GM19238 (cell line): ENCODE data around the gene SEL1L.
"Not testable (repeated sequence)": the region's sequence is repeated elsewhere in the genome, so short reads cannot be mapped to it uniquely, and the experiment has no call there.

ENCODE experiments used
- DNase-seq: peaks from one replicate; pipeline ENCODE4 v3.0.0; 2011; ENCODE audit warnings: low spot score; ENCODE audit not compliant: insufficient read length

Gene SEL1L

GRCh38 chr14:81533536-81534343 is at the start of gene SEL1L:
SEL1L (minus strand) TSS chr14:81533853; CDS start chr14:81533744, 109 bp downstream.
- DNase-seq: peak; percentile 75

GRCh38 chr14:81582420-81582819 is 48.8 kb upstream of the SEL1L start:
- DNase-seq: no peak

DNA sequence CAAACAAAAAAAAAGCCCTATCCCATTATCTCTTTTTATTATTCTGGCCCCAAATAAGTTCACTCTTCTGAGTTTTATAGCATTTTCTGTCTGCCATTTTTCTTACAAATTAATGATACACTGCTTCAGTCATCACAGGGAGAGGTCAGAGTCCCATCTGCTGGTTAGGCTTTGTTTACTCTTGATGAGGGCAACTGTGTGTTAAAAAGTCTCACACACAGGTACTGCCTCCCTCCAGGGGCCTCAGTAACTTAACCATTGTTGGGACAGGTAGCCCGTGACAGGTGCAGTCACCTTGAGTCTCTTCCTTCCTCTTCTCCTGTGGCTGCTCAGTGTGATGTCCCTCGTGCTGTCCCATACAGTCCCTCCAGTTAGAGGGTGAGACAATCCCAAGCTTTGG is 45.5 kb upstream of the SEL1L start:
- no peak for DNase-seq

DNA sequence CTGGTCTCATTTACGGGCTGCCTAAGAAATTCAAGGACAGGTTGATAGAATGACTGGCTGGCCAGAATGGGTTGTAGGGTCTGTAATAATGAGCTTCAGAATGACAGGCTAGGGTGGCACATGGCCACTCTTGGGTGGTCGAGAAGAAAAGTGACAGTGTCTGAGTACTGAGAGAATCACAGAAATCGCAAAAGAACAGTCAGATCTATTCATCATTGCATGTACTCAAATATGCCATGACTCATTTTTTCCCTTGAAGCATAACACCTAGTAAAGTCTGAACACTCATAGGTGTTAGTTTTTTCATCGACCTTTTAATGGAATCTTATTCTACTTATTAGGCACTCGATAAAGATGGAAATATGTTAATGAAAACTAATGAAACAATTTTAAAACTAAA is 37.8 kb upstream of the SEL1L start:
- no peak for DNase-seq

DNA sequence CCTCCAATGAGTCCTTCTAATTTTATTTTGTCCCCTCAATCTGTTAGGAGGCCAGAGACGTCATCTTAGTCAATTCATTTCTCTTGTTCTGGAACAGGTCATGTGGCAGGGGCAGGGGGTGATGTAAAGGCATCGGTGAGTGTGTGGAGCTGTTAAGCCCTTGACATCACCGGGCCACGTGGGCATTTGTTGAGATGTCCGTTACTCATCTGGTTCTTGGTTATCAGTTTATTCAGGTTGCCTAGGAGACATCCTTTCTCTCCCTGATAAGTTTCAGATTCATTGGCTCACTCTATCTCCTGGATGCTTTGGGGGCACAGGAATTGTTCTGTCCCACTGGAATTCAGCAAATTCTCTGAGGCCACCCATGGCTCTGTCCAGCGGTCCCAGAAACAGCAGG is 33.6 kb upstream of the SEL1L start:
- DNase-seq: no peak

DNA sequence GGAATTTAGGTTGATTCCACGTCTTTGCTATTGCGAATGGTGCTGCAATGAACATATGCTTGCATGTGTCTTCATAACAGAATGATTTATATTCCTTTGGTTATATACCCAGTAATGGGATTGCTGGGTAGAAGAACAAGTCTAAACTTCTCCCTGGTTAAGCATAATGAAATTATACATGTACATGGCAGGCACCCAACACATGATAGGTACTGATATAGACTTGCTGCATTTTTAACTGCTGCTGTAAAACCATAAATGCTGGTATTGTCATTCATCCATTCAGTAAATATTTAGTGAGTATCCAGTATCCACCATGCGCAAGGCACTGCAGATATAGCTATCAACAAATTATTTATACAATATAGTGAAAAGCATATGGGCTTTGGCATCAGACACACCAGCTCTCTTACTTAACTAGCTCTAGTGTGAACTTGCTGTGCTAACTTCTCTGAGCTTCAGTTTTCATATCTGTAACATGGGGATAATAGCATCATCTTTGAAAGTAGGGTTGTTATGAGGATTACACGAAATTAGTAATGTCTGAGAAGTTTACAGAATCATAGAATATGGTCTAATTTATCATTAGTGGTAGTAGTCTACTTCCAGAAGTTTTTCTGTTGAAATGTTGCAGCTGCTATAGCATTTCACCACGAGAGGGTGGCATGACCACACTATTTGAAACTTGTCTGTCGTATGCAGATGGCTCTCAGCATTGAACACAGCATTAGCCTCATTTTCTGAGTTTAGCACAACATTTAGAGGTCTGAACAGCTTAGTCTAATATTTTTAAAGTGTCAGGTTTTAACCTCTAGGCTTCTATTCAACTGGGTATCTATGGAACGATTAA is 32.0 kb upstream of the SEL1L start:
- no peak for DNase-seq

DNA sequence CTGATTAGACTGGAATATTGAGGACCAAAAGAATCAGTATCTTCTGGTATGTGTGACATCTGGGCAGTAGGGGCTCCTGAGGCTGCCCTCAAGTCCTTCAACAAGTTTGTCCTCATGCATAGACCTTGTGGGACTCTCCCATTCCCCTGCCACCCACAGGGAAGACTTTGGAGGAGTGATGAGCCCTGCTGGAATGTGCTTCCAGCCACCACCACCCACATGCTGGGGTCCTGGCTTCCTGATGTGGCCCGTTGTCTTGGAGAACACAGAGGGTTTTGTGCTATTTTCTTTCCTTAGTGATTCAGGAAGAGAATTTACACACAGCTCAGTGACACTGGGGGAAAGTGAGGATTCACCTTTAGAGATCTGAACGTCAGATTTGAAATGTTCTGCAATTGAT is 29.2 kb upstream of the SEL1L start:
- no peak for DNase-seq

DNA sequence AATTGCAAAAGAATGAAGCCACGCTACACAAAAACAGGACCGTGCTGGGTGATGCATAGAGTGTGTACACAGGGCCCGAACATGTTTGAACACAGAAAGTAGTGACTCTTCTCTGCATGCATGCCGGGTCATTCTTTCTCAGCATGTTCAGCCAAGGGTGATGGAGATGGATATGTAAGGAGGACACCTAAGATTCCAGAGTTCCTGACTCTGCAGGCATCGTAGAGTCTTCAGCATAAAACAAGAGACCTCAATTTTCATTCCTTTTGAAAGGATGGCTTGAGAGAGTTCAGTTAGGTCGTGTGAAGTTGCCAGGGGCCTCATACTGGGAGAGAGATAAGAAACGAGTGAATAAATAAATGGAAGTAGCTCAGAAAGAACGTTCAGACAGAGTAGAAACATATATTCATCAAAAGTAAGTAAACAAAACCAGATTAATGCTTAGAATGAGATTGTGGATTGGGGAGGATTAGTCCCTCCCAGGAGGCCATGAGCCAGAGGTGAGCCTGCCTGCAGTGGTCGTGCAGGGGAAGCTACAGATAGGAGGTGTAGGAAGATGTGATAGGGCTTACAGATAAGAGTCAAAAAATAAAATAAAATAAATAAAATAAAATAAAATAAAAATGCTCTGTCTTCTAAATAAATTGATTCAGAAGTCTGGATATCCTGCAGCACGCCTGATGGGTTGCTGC is 27.6 kb upstream of the SEL1L start:
- no peak for DNase-seq

DNA sequence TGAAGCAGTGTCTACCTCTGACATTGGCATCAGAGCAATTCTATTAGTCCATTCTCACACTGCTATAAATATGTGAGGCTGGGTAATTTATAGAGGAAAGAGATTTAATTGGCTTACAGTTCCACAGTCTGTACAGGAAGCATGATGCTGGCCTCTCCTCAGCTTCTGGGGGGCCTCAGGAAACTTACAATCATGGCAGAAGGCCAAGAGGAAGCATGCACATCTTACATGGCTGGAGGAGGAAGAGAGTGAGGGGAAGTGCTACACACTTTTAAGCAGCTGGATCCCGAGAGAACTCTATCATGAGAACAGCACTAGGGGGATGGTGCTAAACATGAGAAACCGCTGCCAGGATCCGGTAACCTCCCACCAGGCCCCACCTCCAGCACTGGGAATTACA is 25.7 kb upstream of the SEL1L start:
- no peak for DNase-seq

DNA sequence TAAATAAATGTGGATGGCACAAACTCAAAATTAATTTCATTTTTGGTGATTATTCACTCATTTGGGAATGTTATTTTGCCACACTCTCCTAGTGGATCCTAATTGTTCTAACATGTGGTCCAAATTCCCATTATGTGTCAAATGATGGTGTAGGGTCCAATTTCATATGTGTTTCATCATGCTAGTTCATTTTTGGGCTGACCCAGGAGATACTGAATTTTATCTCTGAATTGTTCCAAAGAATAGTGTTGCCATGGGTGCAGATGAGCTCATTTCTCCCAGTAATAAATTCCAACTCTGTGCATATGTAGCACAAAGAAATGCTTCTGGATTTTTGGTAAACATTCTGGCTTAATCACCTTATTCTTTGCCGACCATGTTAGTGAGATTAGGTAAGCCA is 23.5 kb upstream of the SEL1L start:
- DNase-seq: no peak

DNA sequence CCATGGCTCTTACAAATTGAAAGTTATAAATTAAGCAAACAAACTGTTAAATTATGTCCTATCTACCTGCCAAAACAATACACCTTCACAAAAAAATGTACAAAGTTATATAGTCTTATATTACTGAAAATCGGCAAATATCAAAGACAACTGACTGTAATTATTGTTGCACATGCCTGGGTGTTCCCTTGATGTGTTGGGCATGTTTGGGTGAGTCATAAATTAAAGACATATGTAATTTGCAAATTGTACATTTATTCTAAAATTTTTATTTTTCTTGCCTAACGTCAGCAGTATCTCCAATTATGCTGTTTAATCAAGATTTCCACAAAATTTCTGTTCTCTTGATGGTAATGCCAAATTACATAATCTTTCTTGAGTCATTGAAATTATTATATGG is 22.0 kb upstream of the SEL1L start:
- no peak for DNase-seq

DNA sequence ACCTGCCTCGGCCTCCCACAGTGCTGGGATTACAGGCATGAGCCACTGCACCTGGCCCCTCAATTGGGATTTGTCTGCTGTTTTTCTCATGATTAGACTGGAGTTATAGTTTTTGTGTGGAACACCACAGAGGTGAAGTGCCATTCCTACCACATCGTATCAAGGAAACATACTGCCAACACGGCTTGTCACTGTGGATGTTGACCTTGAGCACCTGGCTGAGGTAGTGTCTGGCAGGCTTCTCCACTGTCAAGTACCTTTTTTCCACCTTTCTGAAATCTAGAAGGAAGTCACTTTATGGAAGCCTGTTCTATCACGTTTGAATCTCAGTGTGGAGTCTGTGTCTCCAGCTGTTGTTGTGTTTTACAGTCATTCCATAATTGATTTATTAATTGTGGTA is 21.4 kb upstream of the SEL1L start:
- no peak for DNase-seq

- DNase-seq: no peak
Observed at GRCh38 chr14:81551471-81551870, 17.8 kb upstream of the SEL1L start.

DNA sequence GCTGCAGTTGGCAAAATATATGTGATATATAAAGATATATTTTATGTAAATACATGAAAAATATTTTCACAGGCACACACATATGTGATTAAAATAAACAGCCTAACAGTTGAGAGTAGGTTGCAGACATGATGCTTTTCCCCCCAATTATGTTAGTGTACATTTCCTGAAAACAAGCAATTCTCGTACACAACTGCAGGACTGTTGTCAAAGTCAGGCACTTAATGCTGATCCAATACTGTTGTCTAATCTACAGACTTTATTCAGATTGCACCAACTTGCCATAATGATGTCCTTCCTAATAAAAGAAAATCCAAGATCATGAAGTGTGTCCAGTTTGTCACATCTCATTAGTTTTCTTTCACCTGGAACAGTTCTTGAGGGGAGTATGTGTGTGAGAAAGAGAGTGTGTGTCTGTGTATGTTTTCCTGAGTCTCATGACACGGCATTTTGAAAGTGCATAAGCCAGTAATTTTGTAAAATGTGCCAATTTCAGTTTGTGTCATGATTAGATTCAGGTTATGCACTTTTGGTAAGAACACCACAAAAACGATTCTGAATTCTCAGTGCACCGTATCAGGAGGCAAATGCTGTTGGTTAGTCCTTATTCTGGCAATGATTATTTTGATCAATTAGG is 16.5 kb upstream of the SEL1L start:
- no peak for DNase-seq

DNA sequence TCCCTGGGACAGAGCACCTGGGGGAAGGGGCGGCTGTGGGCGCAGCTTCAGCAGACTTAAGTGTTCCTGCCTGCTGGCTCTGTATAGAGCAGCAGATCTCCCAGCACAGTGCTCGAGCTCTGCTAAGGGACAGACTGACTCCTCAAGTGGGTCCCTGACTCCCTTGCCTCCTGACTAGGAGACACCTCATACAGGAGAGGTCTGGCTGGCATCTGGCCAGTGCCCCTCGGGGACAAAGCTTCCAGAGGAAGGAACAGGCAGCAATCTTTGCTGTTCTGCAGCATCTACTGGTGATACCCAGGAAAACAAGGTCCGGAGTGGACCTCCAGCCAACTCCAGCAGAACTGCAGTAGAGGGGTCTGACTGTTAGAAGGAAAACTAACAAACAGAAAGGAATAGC is 7.6 kb upstream of the SEL1L start:
- DNase-seq: not testable (repeated sequence)

DNA sequence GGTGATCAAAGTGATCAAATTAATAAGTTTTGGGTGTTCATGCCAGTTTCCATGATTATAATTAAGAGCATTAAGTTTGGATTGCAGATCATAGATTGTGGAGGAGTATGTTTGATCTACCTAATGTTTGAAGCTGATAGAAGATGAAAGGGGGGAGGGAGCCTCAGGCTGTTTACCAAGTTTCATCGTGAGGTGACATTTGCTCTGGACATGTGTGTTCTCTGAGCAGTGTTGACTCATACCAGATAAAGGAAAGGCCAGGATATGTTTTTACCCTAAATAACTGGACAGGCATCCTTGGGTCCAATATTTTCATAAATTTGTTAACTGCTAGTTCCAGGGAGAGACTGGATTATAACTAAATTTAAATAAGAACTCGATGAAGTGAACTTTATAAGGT is 3.5 kb upstream of the SEL1L start:
- DNase-seq: no peak

GRCh38 chr14:81536241-81536771 is 2.7 kb upstream of the SEL1L start:
- no peak for DNase-seq

DNA sequence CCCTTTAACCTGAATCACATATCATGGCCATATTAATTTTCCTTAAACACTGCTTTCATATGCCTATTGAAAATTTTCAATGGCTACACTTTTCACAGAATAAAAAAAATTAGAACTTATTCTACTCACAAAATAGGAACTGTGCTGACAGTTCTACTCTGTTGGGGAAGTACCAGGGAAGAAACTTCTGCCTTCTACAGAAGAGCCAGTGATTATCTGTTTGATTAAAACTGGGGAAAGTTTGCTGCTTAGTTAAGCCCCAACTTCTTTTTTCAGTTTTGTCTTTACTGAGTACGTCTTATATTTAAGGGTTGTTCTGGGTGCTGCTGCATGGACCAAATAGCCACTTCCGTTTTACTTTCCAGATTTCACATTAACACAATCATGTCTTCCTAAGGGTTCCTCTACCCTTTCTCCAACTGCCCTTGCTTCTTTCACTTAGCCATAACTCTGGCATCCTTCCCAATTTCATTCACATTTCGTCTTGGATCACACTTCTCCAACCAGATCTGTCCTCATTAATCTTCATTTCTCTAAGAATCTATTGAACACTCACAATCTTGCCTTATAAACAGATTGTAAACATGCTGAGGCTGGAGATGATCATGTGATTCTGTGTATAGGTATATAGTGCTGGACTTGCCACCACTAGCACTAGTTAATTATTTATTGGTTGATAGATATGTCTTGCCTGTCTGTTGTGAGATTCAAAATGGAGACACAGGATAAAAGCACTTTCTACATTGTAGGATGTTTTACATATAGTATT is 1.9 kb upstream of the SEL1L start:
- DNase-seq: no peak

DNA sequence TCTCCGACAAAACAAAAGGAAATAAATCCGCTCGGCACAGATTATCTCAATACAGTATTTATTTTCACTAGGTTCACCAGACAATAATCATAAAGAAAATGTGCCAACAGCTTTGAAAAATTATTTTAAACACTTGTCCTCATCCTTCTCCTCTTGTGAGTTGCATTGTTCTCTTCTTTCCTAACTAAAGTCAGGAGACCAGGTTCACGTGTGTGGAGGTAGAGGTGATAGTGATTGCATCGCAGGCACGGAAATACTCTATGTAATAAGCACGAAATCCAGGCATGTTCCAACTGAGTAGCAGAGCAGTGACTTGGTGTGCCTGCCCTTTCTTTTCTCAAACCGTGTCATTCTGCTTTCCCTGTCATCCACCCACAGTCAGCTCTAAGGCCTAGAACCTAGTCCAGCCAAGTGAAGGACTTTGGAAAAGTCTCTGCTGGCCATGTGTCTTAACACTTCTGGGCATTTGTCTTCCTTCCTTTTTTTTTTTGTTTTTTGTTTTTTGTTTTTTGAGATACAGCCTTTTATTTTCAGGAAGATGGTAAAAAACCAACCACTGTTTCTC is 939 bp upstream of the SEL1L start:
- DNase-seq: no peak

DNA sequence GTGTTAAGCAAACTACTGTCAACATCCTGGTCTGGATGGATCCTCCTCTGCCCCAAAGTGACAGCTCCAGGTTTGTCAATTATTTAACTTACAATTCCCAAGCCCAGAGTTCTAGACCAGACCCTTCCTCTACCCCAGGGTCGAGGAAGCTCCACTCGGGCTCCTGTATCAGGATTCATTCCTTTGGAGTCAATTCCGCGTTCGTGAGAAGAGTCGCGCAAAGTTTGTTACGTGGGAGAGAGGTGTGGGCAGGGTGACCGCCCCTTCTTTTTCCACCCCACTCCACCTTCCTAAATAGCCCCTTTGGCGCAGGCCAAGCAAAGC is 479 bp downstream of the SEL1L start:
- DNase-seq: no peak
